SK-N-MC (cell line): ENCODE results near the gene ATP6V0B.
A peak's percentile ranks its signal among the peaks of the same experiment; 100 is the strongest.

ENCODE experiments used
- DNase-seq: peaks from one replicate; pipeline ENCODE4 v3.0.0-alpha.2; 2011; ENCODE audit warnings: low read depth, low spot score
- H3K27ac ChIP-seq: fragments of 200-600 bp; sonication (generic); 2 replicates; pipeline ENCODE4 v1.5.1; 2016; ENCODE audit warnings: mixed run types
- H3K36me3 ChIP-seq: fragments of 200-600 bp; sonication (generic); 2 replicates; pipeline ENCODE4 v1.6.1; 2017; ENCODE audit warnings: antibody characterized with exemption, low read length, mixed read lengths; ENCODE audit not compliant: insufficient read depth
- H3K4me3 ChIP-seq: fragments of 200-600 bp; sonication (generic); 2 replicates; pipeline ENCODE4 v1.5.1; 2016
- H3K9ac ChIP-seq: fragments of 200-600 bp; sonication (generic); 2 replicates; pipeline ENCODE4 v1.8.0; 2017; ENCODE audit warnings: mixed run types, mixed read lengths; ENCODE audit not compliant: insufficient read length
- H3K9me3 ChIP-seq: fragments of 200-600 bp; sonication (generic); 2 replicates; pipeline ENCODE4 v1.6.1; 2017; ENCODE audit warnings: low read depth, mild to moderate bottlenecking, antibody characterized with exemption, low read length, moderate library complexity, mixed read lengths
- EZH2 ChIP-seq: fragments of 200-600 bp; sonication (generic); IDR thresholded peaks from one replicate; pipeline ENCODE4 v1.6.1; 2017; ENCODE audit warnings: antibody characterized with exemption
- FOXP2 ChIP-seq: optimal IDR thresholded peaks from 2 replicates; pipeline ENCODE3; 2011; ENCODE audit warnings: mild to moderate bottlenecking, moderate library complexity; ENCODE audit not compliant: insufficient read depth; ENCODE audit errors: extremely low read length, control extremely low read depth
- POLR2AphosphoS5 ChIP-seq: IDR thresholded peaks from 2 replicates; pipeline ENCODE4 v1.6.1; 2012; ENCODE audit warnings: mild to moderate bottlenecking, low read depth, low read length, borderline replicate concordance

Gene ATP6V0B

GRCh38 chr1:43982808-43983207 lies 8.0 kb downstream of the ATP6V0B start:
- H3K36me3 ChIP-seq, result peaks cover 31% of the 10 kb centered on the region; the same call in 1 of the 2 replicates
- no peak overlapping the region for H3K4me3 ChIP-seq
- DNase-seq, result no peak
- H3K27ac ChIP-seq, result no peak overlapping the region
- no peak for TF ChIP-seq POLR2AphosphoS5
- no peak for TF ChIP-seq FOXP2
- TF ChIP-seq EZH2, result no peak
- no peak overlapping the region for H3K9ac ChIP-seq
- H3K9me3 ChIP-seq, result no peaks in the 10 kb centered on the region

GRCh38 chr1:43983253-43983899 lies 8.6 kb downstream of the ATP6V0B start:
- no peak for DNase-seq
- H3K4me3 ChIP-seq, result no peak overlapping the region
- no peak overlapping the region for H3K9ac ChIP-seq
- peaks cover 27% of the 10 kb centered on the region; the same call in 1 of the 2 replicates for H3K36me3 ChIP-seq
- no peak overlapping the region for H3K27ac ChIP-seq
- H3K9me3 ChIP-seq, result no peaks in the 10 kb centered on the region
- TF ChIP-seq POLR2AphosphoS5 (no peak), EZH2 (no peak)

- no peak overlapping the region for H3K27ac ChIP-seq
- no peak overlapping the region for H3K4me3 ChIP-seq
- TF ChIP-seq FOXP2, result no peak
- no peak for TF ChIP-seq EZH2
- TF ChIP-seq POLR2AphosphoS5, result no peak
- no peak for DNase-seq
- peaks cover 27% of the 10 kb centered on the region; the same call in 1 of the 2 replicates for H3K36me3 ChIP-seq
- H3K9ac ChIP-seq, result no peak overlapping the region
- H3K9me3 ChIP-seq, result no peaks in the 10 kb centered on the region
These were observed 10.1 kb downstream of the ATP6V0B start for GRCh38 chr1:43984855-43985254.

GRCh38 chr1:43985984-43986595 lies 11.3 kb downstream of the ATP6V0B start:
- no peak overlapping the region for H3K4me3 ChIP-seq
- no peak for DNase-seq
- no peak overlapping the region for H3K27ac ChIP-seq
- H3K9ac ChIP-seq, result no peak overlapping the region
- TF ChIP-seq EZH2 (no peak), POLR2AphosphoS5 (no peak), FOXP2 (no peak)
- peaks cover 27% of the 10 kb centered on the region; the same call in 1 of the 2 replicates for H3K36me3 ChIP-seq
- no peaks in the 10 kb centered on the region for H3K9me3 ChIP-seq

GRCh38 chr1:43986712-43987111 lies 12.0 kb downstream of the ATP6V0B start:
- TF ChIP-seq FOXP2 (no peak), EZH2 (no peak), POLR2AphosphoS5 (no peak)
- H3K9ac ChIP-seq, result no peak overlapping the region
- H3K36me3 ChIP-seq, result peaks cover 25% of the 10 kb centered on the region; the same call in 1 of the 2 replicates
- DNase-seq, result no peak
- H3K9me3 ChIP-seq, result no peaks in the 10 kb centered on the region
- no peak overlapping the region for H3K4me3 ChIP-seq
- H3K27ac ChIP-seq, result no peak overlapping the region

- no peak for DNase-seq
- no peak overlapping the region for H3K4me3 ChIP-seq
These were observed 12.6 kb downstream of the ATP6V0B start for GRCh38 chr1:43987159-43987902.

GRCh38 chr1:43990271-43991199 lies 15.8 kb downstream of the ATP6V0B start:
- H3K4me3 ChIP-seq, result peak overlapping the region; percentile 78

More at GRCh38 chr1:43987159-43987902, 12.6 kb downstream of the ATP6V0B start:
- H3K36me3 ChIP-seq, result peaks cover 20% of the 10 kb centered on the region; the same call in 1 of the 2 replicates
- TF ChIP-seq POLR2AphosphoS5 (no peak), EZH2 (no peak), FOXP2 (no peak)
- H3K27ac ChIP-seq, result peak overlapping the region; percentile 26; the same call in 1 of the 2 replicates
- H3K9me3 ChIP-seq, result no peaks in the 10 kb centered on the region
- H3K9ac ChIP-seq, result no peak overlapping the region

More at GRCh38 chr1:43990271-43991199, 15.8 kb downstream of the ATP6V0B start:
- H3K36me3 ChIP-seq, result peaks cover 9% of the 10 kb centered on the region; the same call in 1 of the 2 replicates
- no peak for TF ChIP-seq EZH2
- no peak for TF ChIP-seq FOXP2
- no peak for TF ChIP-seq POLR2AphosphoS5
- no peak for DNase-seq
- H3K27ac ChIP-seq, result no peak overlapping the region
- no peaks in the 10 kb centered on the region for H3K9me3 ChIP-seq
- peak overlapping the region; percentile 65 for H3K9ac ChIP-seq
